ENCODE results near the gene PDE1C.

PDE1C gene

GRCh38 chr7:31935124-31936054 is 134.8 kb downstream of the PDE1C start:
- no peak overlapping the region for H3K27ac ChIP-seq (ENCODE audit: low read depth, low read length)
- peaks cover 0 to 4% of the 10 kb centered on the region in 2 donors for H3K4me1 ChIP-seq (ENCODE audit: control insufficient read depth in 1 of 2, insufficient read depth in 2 of 2, low read length in 2 of 2)
- H3K4me3 ChIP-seq (ENCODE audit: low read depth in 1 of 2, low read length in 2 of 2): no peak overlapping the region
- no peaks in the 10 kb centered on the region for H3K36me3 ChIP-seq (ENCODE audit: control insufficient read depth in 1 of 2, insufficient read depth in 2 of 2, low read length in 2 of 2)
- no peaks in the 10 kb centered on the region for H3K27me3 ChIP-seq (ENCODE audit: control insufficient read depth in 1 of 2, insufficient read depth in 2 of 2, low read length in 2 of 2)
- no peak overlapping the region for H3K9ac ChIP-seq (ENCODE audit: low read depth in 1 of 2, low read length in 2 of 2)
- no peaks in the 10 kb centered on the region for H3K9me3 ChIP-seq (ENCODE audit: control insufficient read depth in 1 of 2, low read length in 2 of 2)

GRCh38 chr7:31934551-31934950 is 135.7 kb downstream of the PDE1C start:
- Histone ChIP-seq H3K27me3 (ENCODE audit: control insufficient read depth in 1 of 2, insufficient read depth in 2 of 2, low read length in 2 of 2) (no peaks in the 10 kb centered on the region), H3K36me3 (ENCODE audit: control insufficient read depth in 1 of 2, insufficient read depth in 2 of 2, low read length in 2 of 2) (no peaks in the 10 kb centered on the region), H3K9me3 (ENCODE audit: control insufficient read depth in 1 of 2, low read length in 2 of 2) (no peaks in the 10 kb centered on the region), H3K9ac (ENCODE audit: low read depth in 1 of 2, low read length in 2 of 2) (no peak overlapping the region), H3K4me1 (ENCODE audit: control insufficient read depth in 1 of 2, insufficient read depth in 2 of 2, low read length in 2 of 2) (peaks cover 0 to under 1% of the 10 kb centered on the region in 2 donors), H3K27ac (ENCODE audit: low read depth, low read length) (no peak overlapping the region), H3K4me3 (ENCODE audit: low read depth in 1 of 2, low read length in 2 of 2) (no peak overlapping the region)

GRCh38 chr7:31933481-31933880 is 136.7 kb downstream of the PDE1C start:
- no peaks in the 10 kb centered on the region for H3K9me3 ChIP-seq (ENCODE audit: control insufficient read depth in 1 of 2, low read length in 2 of 2)
- no peak overlapping the region for H3K4me3 ChIP-seq (ENCODE audit: low read depth in 1 of 2, low read length in 2 of 2)
- H3K9ac ChIP-seq (ENCODE audit: low read depth in 1 of 2, low read length in 2 of 2): no peak overlapping the region
- H3K27ac ChIP-seq (ENCODE audit: low read depth, low read length): no peak overlapping the region
- H3K27me3 ChIP-seq (ENCODE audit: control insufficient read depth in 1 of 2, insufficient read depth in 2 of 2, low read length in 2 of 2): no peaks in the 10 kb centered on the region
- no peaks in the 10 kb centered on the region for H3K36me3 ChIP-seq (ENCODE audit: control insufficient read depth in 1 of 2, insufficient read depth in 2 of 2, low read length in 2 of 2)
- H3K4me1 ChIP-seq (ENCODE audit: control insufficient read depth in 1 of 2, insufficient read depth in 2 of 2, low read length in 2 of 2): no peaks in the 10 kb centered on the region

- no peaks in the 10 kb centered on the region for H3K4me1 ChIP-seq (ENCODE audit: control insufficient read depth in 1 of 2, insufficient read depth in 2 of 2, low read length in 2 of 2)
- H3K9ac ChIP-seq (ENCODE audit: low read depth in 1 of 2, low read length in 2 of 2): no peak overlapping the region
Measured at GRCh38 chr7:31926991-31927584, 143.1 kb downstream of the PDE1C start.

GRCh38 chr7:31925753-31926454 is 144.3 kb downstream of the PDE1C start:
- no peaks in the 10 kb centered on the region for H3K9me3 ChIP-seq (ENCODE audit: control insufficient read depth in 1 of 2, low read length in 2 of 2)
- no peaks in the 10 kb centered on the region for H3K27me3 ChIP-seq (ENCODE audit: control insufficient read depth in 1 of 2, insufficient read depth in 2 of 2, low read length in 2 of 2)
- H3K36me3 ChIP-seq (ENCODE audit: control insufficient read depth in 1 of 2, insufficient read depth in 2 of 2, low read length in 2 of 2): no peaks in the 10 kb centered on the region
- no peaks in the 10 kb centered on the region for H3K4me1 ChIP-seq (ENCODE audit: control insufficient read depth in 1 of 2, insufficient read depth in 2 of 2, low read length in 2 of 2)
- H3K9ac ChIP-seq (ENCODE audit: low read depth in 1 of 2, low read length in 2 of 2): no peak overlapping the region
- H3K27ac ChIP-seq (ENCODE audit: low read depth, low read length): no peak overlapping the region
- no peak overlapping the region for H3K4me3 ChIP-seq (ENCODE audit: low read depth in 1 of 2, low read length in 2 of 2)

More at GRCh38 chr7:31926991-31927584, 143.1 kb downstream of the PDE1C start:
- H3K36me3 ChIP-seq (ENCODE audit: control insufficient read depth in 1 of 2, insufficient read depth in 2 of 2, low read length in 2 of 2): no peaks in the 10 kb centered on the region
- no peak overlapping the region for H3K4me3 ChIP-seq (ENCODE audit: low read depth in 1 of 2, low read length in 2 of 2)
- no peaks in the 10 kb centered on the region for H3K27me3 ChIP-seq (ENCODE audit: control insufficient read depth in 1 of 2, insufficient read depth in 2 of 2, low read length in 2 of 2)
- H3K9me3 ChIP-seq (ENCODE audit: control insufficient read depth in 1 of 2, low read length in 2 of 2): no peaks in the 10 kb centered on the region
- H3K27ac ChIP-seq (ENCODE audit: low read depth, low read length): no peak overlapping the region

- Histone ChIP-seq H3K9me3 (ENCODE audit: control insufficient read depth in 1 of 2, low read length in 2 of 2) (no peaks in the 10 kb centered on the region), H3K4me1 (ENCODE audit: control insufficient read depth in 1 of 2, insufficient read depth in 2 of 2, low read length in 2 of 2) (no peaks in the 10 kb centered on the region), H3K27me3 (ENCODE audit: control insufficient read depth in 1 of 2, insufficient read depth in 2 of 2, low read length in 2 of 2) (no peaks in the 10 kb centered on the region), H3K9ac (ENCODE audit: low read depth in 1 of 2, low read length in 2 of 2) (no peak overlapping the region), H3K36me3 (ENCODE audit: control insufficient read depth in 1 of 2, insufficient read depth in 2 of 2, low read length in 2 of 2) (no peaks in the 10 kb centered on the region), H3K4me3 (ENCODE audit: low read depth in 1 of 2, low read length in 2 of 2) (no peak overlapping the region), H3K27ac (ENCODE audit: low read depth, low read length) (no peak overlapping the region)
Measured at GRCh38 chr7:31924251-31924650, 146.0 kb downstream of the PDE1C start.

GRCh38 chr7:31922848-31923247 is 147.4 kb downstream of the PDE1C start:
- Histone ChIP-seq H3K9ac (ENCODE audit: low read depth in 1 of 2, low read length in 2 of 2) (no peak overlapping the region), H3K36me3 (ENCODE audit: control insufficient read depth in 1 of 2, insufficient read depth in 2 of 2, low read length in 2 of 2) (no peaks in the 10 kb centered on the region), H3K27ac (ENCODE audit: low read depth, low read length) (no peak overlapping the region), H3K27me3 (ENCODE audit: control insufficient read depth in 1 of 2, insufficient read depth in 2 of 2, low read length in 2 of 2) (no peaks in the 10 kb centered on the region), H3K9me3 (ENCODE audit: control insufficient read depth in 1 of 2, low read length in 2 of 2) (no peaks in the 10 kb centered on the region), H3K4me3 (ENCODE audit: low read depth in 1 of 2, low read length in 2 of 2) (no peak overlapping the region), H3K4me1 (ENCODE audit: control insufficient read depth in 1 of 2, insufficient read depth in 2 of 2, low read length in 2 of 2) (no peaks in the 10 kb centered on the region)

GRCh38 chr7:31921047-31921446 is 149.2 kb downstream of the PDE1C start:
- H3K4me3 ChIP-seq (ENCODE audit: low read depth in 1 of 2, low read length in 2 of 2): no peak overlapping the region
- H3K27me3 ChIP-seq (ENCODE audit: control insufficient read depth in 1 of 2, insufficient read depth in 2 of 2, low read length in 2 of 2): no peaks in the 10 kb centered on the region
- H3K36me3 ChIP-seq (ENCODE audit: control insufficient read depth in 1 of 2, insufficient read depth in 2 of 2, low read length in 2 of 2): no peaks in the 10 kb centered on the region
- H3K4me1 ChIP-seq (ENCODE audit: control insufficient read depth in 1 of 2, insufficient read depth in 2 of 2, low read length in 2 of 2): no peaks in the 10 kb centered on the region
- no peak overlapping the region for H3K9ac ChIP-seq (ENCODE audit: low read depth in 1 of 2, low read length in 2 of 2)
- H3K9me3 ChIP-seq (ENCODE audit: control insufficient read depth in 1 of 2, low read length in 2 of 2): no peaks in the 10 kb centered on the region
- no peak overlapping the region for H3K27ac ChIP-seq (ENCODE audit: low read depth, low read length)

- H3K36me3 ChIP-seq (ENCODE audit: control insufficient read depth in 1 of 2, insufficient read depth in 2 of 2, low read length in 2 of 2): no peaks in the 10 kb centered on the region
- no peak overlapping the region for H3K9ac ChIP-seq (ENCODE audit: low read depth in 1 of 2, low read length in 2 of 2)
- no peaks in the 10 kb centered on the region for H3K9me3 ChIP-seq (ENCODE audit: control insufficient read depth in 1 of 2, low read length in 2 of 2)
- H3K27me3 ChIP-seq (ENCODE audit: control insufficient read depth in 1 of 2, insufficient read depth in 2 of 2, low read length in 2 of 2): no peaks in the 10 kb centered on the region
- H3K4me1 ChIP-seq (ENCODE audit: control insufficient read depth in 1 of 2, insufficient read depth in 2 of 2, low read length in 2 of 2): no peaks in the 10 kb centered on the region
- H3K27ac ChIP-seq (ENCODE audit: low read depth, low read length): no peak overlapping the region
- H3K4me3 ChIP-seq (ENCODE audit: low read depth in 1 of 2, low read length in 2 of 2): no peak overlapping the region
Measured at GRCh38 chr7:31919678-31920369, 150.4 kb downstream of the PDE1C start.

Data from duodenal mucosa (tissue), 2 donors.